Neutrophil (primary cell): Measurements from ENCODE around the gene RASGEF1B.
"Not testable (repeated sequence)": the region's sequence is repeated elsewhere in the genome, so short reads cannot be mapped to it uniquely, and the experiment has no call there.

ENCODE experiments used
- H3K27ac ChIP-seq: fragments of 200-600 bp; sonication (generic); 2 replicates; pipeline ENCODE4 v1.5.1; 2016; ENCODE audit warnings: mild to moderate bottlenecking, moderate library complexity
- H3K27me3 ChIP-seq: fragments of 200-600 bp; sonication (generic); 2 replicates; pipeline ENCODE4 v1.6.0; 2016; ENCODE audit warnings: mild to moderate bottlenecking
- H3K36me3 ChIP-seq: fragments of 200-600 bp; sonication (generic); 2 replicates; pipeline ENCODE4 v1.5.1; 2017
- H3K4me1 ChIP-seq, 2 experiments: fragments of 200-600 bp in 1 of 2; sonication (generic) in 1 of 2; 1 replicate in 1 of 2; 2 replicates in 1 of 2; pipeline versions ENCODE4 v1.5.1 to v1.6.1; 2013 to 2016; ENCODE audit warnings: low read depth in 1 of 2, low read length in 1 of 2, mild to moderate bottlenecking in 1 of 2, moderate library complexity in 1 of 2; ENCODE audit not compliant: control insufficient read depth in 1 of 2, insufficient read depth in 1 of 2
- H3K4me3 ChIP-seq, 2 experiments: fragments of 200-600 bp in 1 of 2; sonication (generic) in 1 of 2; 1 replicate in 1 of 2; 2 replicates in 1 of 2; pipeline ENCODE4 v1.5.1; 2013 to 2016; ENCODE audit warnings: low read depth in 1 of 2, low read length in 1 of 2, mild to moderate bottlenecking in 1 of 2, moderate library complexity in 1 of 2
- H3K9me3 ChIP-seq: fragments of 200-600 bp; sonication (generic); 2 replicates; pipeline ENCODE4 v1.5.1; 2016
- TF ChIP-seq, protein P1 (sequence below): fragments of 200-600 bp; sonication (generic); IDR thresholded peaks from 2 replicates; pipeline ENCODE4 v1.5.1; 2016; ENCODE audit warnings: antibody characterized with exemption

RASGEF1B gene

GRCh38 chr4:81490403-81491160, 18.9 kb upstream of the RASGEF1B start:
- Histone ChIP-seq H3K4me3 (no peak overlapping the region), H3K27ac (no peak overlapping the region), H3K27me3 (peaks cover 14% of the 10 kb centered on the region), H3K4me1 (peaks cover 36 to 37% of the 10 kb centered on the region in 2 experiments), H3K9me3 (no peaks in the 10 kb centered on the region), H3K36me3 (no peaks in the 10 kb centered on the region)
- TF ChIP-seq, protein P1, sequence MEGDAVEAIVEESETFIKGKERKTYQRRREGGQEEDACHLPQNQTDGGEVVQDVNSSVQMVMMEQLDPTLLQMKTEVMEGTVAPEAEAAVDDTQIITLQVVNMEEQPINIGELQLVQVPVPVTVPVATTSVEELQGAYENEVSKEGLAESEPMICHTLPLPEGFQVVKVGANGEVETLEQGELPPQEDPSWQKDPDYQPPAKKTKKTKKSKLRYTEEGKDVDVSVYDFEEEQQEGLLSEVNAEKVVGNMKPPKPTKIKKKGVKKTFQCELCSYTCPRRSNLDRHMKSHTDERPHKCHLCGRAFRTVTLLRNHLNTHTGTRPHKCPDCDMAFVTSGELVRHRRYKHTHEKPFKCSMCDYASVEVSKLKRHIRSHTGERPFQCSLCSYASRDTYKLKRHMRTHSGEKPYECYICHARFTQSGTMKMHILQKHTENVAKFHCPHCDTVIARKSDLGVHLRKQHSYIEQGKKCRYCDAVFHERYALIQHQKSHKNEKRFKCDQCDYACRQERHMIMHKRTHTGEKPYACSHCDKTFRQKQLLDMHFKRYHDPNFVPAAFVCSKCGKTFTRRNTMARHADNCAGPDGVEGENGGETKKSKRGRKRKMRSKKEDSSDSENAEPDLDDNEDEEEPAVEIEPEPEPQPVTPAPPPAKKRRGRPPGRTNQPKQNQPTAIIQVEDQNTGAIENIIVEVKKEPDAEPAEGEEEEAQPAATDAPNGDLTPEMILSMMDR: no peak

DNA sequence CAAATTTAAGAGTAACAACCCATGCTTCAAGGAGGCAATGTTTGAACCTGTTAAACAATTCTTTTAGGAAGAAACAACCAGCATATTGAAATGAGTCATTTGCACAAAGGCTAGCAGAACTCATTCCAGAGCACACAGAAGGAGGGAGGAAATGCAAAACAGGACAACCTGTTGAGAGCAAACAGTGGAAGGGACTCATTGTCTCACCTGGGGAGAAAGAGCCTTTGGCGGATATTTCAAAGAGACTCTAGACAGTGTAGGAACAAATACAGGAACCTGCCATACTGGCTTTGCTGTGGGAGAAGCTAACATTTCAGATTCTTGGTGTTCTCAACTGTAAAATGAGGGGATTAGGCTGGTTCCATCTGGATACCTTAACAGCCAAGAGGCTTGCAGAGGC, 14.8 kb upstream of the RASGEF1B start:
- Histone ChIP-seq H3K27ac (no peak overlapping the region), H3K4me3 (no peak overlapping the region), H3K9me3 (no peaks in the 10 kb centered on the region), H3K36me3 (no peaks in the 10 kb centered on the region), H3K27me3 (peaks cover 11% of the 10 kb centered on the region), H3K4me1 (peaks cover 17 to 26% of the 10 kb centered on the region in 2 experiments)
- TF ChIP-seq, protein P1: no peak

- peaks cover 11% of the 10 kb centered on the region for H3K27me3 ChIP-seq
- peaks cover 6 to 16% of the 10 kb centered on the region in 2 experiments for H3K4me1 ChIP-seq
- no peak overlapping the region for H3K4me3 ChIP-seq
- no peaks in the 10 kb centered on the region for H3K9me3 ChIP-seq
- no peak overlapping the region for H3K27ac ChIP-seq
- no peaks in the 10 kb centered on the region for H3K36me3 ChIP-seq
- TF ChIP-seq, protein P1: no peak
Observed at GRCh38 chr4:81485310-81485980, 13.7 kb upstream of the RASGEF1B start.

- peaks cover 11% of the 10 kb centered on the region for H3K27me3 ChIP-seq
Observed at GRCh38 chr4:81482326-81482725, 10.6 kb upstream of the RASGEF1B start.

GRCh38 chr4:81481151-81481550, 9.4 kb upstream of the RASGEF1B start:
- Histone ChIP-seq H3K27me3 (peaks cover 2% of the 10 kb centered on the region), H3K36me3 (no peaks in the 10 kb centered on the region)
- TF ChIP-seq, protein P1: no peak

More at GRCh38 chr4:81482326-81482725, 10.6 kb upstream of the RASGEF1B start:
- H3K4me1 ChIP-seq: peaks cover 5 to 11% of the 10 kb centered on the region in 2 experiments
- H3K4me3 ChIP-seq: no peak overlapping the region
- TF ChIP-seq, protein P1: no peak
- H3K27ac ChIP-seq: no peak overlapping the region
- H3K9me3 ChIP-seq: no peaks in the 10 kb centered on the region
- no peaks in the 10 kb centered on the region for H3K36me3 ChIP-seq

DNA sequence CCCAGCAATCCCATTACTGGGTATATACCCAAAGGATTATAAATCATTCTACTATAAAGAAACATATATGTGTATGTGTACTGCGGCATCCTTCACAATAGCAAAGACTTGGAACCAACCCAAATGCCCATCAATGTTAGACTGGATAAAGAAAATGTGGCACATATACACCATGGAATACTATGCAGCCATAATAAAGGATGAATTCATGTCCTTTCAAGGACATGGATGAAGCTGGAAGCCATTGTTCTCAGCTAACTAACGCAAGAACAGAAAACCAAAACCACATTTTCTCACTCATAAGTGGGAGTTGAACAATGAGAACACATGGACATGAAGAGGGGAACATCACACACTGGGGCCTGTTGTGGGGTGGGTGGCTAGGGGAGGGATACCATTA, 7.9 kb upstream of the RASGEF1B start:
- not testable (repeated sequence) for H3K9me3 ChIP-seq, H3K27ac ChIP-seq, H3K36me3 ChIP-seq, H3K4me3 ChIP-seq
- H3K4me1 ChIP-seq: peaks cover 5 to 11% of the 10 kb centered on the region in 2 experiments
- H3K27me3 ChIP-seq: peaks cover 17% of the 10 kb centered on the region

More at GRCh38 chr4:81481151-81481550, 9.4 kb upstream of the RASGEF1B start:
- no peak overlapping the region for H3K27ac ChIP-seq
- H3K4me3 ChIP-seq: no peak overlapping the region
- H3K9me3 ChIP-seq: no peaks in the 10 kb centered on the region
- peaks cover 5 to 11% of the 10 kb centered on the region in 2 experiments for H3K4me1 ChIP-seq

DNA sequence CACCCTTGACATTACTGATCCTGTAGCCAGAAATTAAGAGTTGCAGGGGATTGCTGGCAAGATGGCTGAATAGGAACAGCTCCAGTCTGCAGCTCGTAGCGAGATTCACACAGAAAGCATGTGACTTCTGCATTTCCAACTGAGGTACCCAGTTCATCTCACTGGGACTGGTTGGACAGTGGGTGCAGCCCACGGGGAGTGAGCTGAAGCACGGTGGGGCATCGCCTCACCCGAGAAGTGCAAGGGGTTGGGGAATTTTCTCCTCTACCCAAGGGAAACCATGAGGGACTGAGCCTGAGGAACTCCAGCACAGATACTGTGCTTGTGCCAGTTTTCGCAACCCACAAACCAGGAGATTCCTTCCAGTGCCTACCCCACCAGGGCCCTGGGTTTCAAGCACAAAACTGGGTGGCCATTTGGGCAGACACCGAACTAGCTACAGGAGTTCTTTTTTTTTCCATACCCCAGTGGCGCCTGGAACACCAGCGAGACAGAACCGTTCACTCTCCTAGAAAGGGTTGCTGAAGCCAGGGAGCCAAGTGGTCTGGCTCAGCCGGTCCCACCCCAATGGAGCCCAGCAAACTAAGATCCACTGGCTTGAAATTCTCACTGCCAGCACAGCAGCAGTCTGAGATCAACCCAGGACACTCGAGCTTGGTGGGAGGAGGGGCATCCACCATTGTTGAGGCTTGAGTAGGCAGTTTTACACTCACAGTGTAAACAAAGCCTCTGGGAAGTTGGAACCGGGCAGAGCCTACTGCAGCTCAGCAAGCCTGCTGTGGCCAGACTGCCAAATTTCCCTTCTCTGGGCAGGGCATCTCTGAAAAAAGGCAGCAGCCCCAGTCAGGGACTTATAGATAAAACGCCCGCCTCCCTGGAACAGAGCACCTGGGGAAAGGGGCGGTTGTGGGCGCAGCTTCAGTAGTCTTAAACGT, 1.9 kb upstream of the RASGEF1B start:
- H3K9me3 ChIP-seq, H3K4me3 ChIP-seq, H3K36me3 ChIP-seq, H3K27ac ChIP-seq: not testable (repeated sequence)
- peaks cover 21 to 22% of the 10 kb centered on the region in 2 experiments for H3K4me1 ChIP-seq
- peaks cover 76% of the 10 kb centered on the region for H3K27me3 ChIP-seq
